GM21367 (cell line): ENCODE measurements around the gene BPTF.
"Not testable (repeated sequence)": the region's sequence is repeated elsewhere in the genome, so short reads cannot be mapped to it uniquely, and the experiment has no call there.

Experiments used
- ATAC-seq: cut with Tn5 transposase; IDR thresholded peaks from one replicate; pipeline ENCODE4 v1.9.1; 2021; ENCODE audit not compliant: unreplicated experiment

The BPTF gene

GRCh38 chr17:67960276-67960675 is 135.0 kb downstream of the BPTF start:
- ATAC-seq = not testable (repeated sequence)

- ATAC-seq = not testable (repeated sequence)
These were observed 136.9 kb downstream of the BPTF start for GRCh38 chr17:67962156-67962555.

- ATAC-seq = not testable (repeated sequence)
These were observed 137.9 kb downstream of the BPTF start for GRCh38 chr17:67963145-67963572.

- no peak for ATAC-seq
These were observed 145.5 kb downstream of the BPTF start for GRCh38 chr17:67970783-67971182.

- no peak for ATAC-seq
These were observed 148.9 kb downstream of the BPTF start for GRCh38 chr17:67974185-67974584.

- no peak for ATAC-seq
These were observed 149.3 kb downstream of the BPTF start for GRCh38 chr17:67974598-67975066.

GRCh38 chr17:67976306-67976705 is 151.0 kb downstream of the BPTF start:
- ATAC-seq = not testable (repeated sequence)

- no peak for ATAC-seq
These were observed 155.2 kb downstream of the BPTF start for GRCh38 chr17:67980456-67980855.

GRCh38 chr17:67980883-67981282 is 155.6 kb downstream of the BPTF start:
- ATAC-seq = not testable (repeated sequence)

GRCh38 chr17:67982034-67982640 is 156.8 kb downstream of the BPTF start:
- no peak for ATAC-seq

GRCh38 chr17:67982686-67983382 is 157.5 kb downstream of the BPTF start:
- ATAC-seq = no peak

- ATAC-seq = no peak
These were observed 158.0 kb downstream of the BPTF start for GRCh38 chr17:67983383-67983688.

- no peak for ATAC-seq
These were observed 165.6 kb downstream of the BPTF start for GRCh38 chr17:67990909-67991308.

- no peak for ATAC-seq
These were observed 167.3 kb downstream of the BPTF start for GRCh38 chr17:67992548-67993152.

- peak; percentile 76 for ATAC-seq
These were observed 168.1 kb downstream of the BPTF start for GRCh38 chr17:67993153-67993997.

- ATAC-seq = no peak
These were observed 168.7 kb downstream of the BPTF start for GRCh38 chr17:67993998-67994361.

GRCh38 chr17:67994817-67995569 is 169.7 kb downstream of the BPTF start:
- no peak for ATAC-seq

GRCh38 chr17:67995570-67996263 is 170.4 kb downstream of the BPTF start:
- ATAC-seq = no peak

GRCh38 chr17:67996301-67997171 is 171.2 kb downstream of the BPTF start, which contains the start of gene C17orf58:
Gene C17orf58, minus strand, starts transcription at chr17:67996469. Its CDS starts 271 bp downstream, at chr17:67996198.
- not testable (repeated sequence) for ATAC-seq
